M059J (cell line): ENCODE results near the gene GSK3A. TPM values are rescaled to one million over a fixed set of nuclear protein-coding genes. Genes with fewer than 3 reads are reported as not detected.
A peak's percentile ranks its signal among the peaks of the same experiment; 100 is the strongest.

Experiments used
- DNase-seq: peaks from one replicate; pipeline ENCODE4 v3.0.0-alpha.2; 2012; ENCODE audit warnings: low read depth
- total RNA-seq: library from RNA; depleted of rRNA; stranded (reverse); fragments of >200 nt; shearing (Covaris generic); gene quantifications from 2 replicates; pipeline ENCODE4 v1.2.3, GENCODE V29; 2014

The GSK3A gene
- total RNA-seq, 1 experiment from 2014 or later, result 32.7 TPM

GRCh38 chr19:42281146-42281826 lies 38.9 kb upstream of the GSK3A start:
- peak; percentile 61 for DNase-seq

GRCh38 chr19:42280815-42281145 lies 38.4 kb upstream of the GSK3A start:
- peak; percentile 55 for DNase-seq

- peak; percentile 89 for DNase-seq
Observed at GRCh38 chr19:42279902-42280814, 37.8 kb upstream of the GSK3A start.

- no peak for DNase-seq
Observed at GRCh38 chr19:42279155-42279901, 36.9 kb upstream of the GSK3A start.

- DNase-seq, result no peak
Observed at GRCh38 chr19:42278452-42279154, 36.2 kb upstream of the GSK3A start.

GRCh38 chr19:42277821-42278451 lies 35.5 kb upstream of the GSK3A start:
- peak; percentile 87 for DNase-seq

GRCh38 chr19:42276821-42277220 lies 34.4 kb upstream of the GSK3A start:
- DNase-seq, result peak; percentile 71

GRCh38 chr19:42276284-42276683 lies 33.9 kb upstream of the GSK3A start:
- no peak for DNase-seq

GRCh38 chr19:42275517-42275916 lies 33.1 kb upstream of the GSK3A start:
- DNase-seq, result no peak

- DNase-seq, result no peak
Observed at GRCh38 chr19:42275103-42275502, 32.7 kb upstream of the GSK3A start.

- DNase-seq, result no peak
Observed at GRCh38 chr19:42274065-42274682, 31.8 kb upstream of the GSK3A start.

- DNase-seq, result no peak
Observed at GRCh38 chr19:42273407-42274064, 31.1 kb upstream of the GSK3A start.

GRCh38 chr19:42272989-42273406 lies 30.6 kb upstream of the GSK3A start:
- DNase-seq, result no peak

GRCh38 chr19:42272535-42272897 lies 30.1 kb upstream of the GSK3A start:
- DNase-seq, result no peak

- DNase-seq, result no peak
Observed at GRCh38 chr19:42271861-42272534, 29.6 kb upstream of the GSK3A start.

- no peak for DNase-seq
Observed at GRCh38 chr19:42271045-42271419, 28.6 kb upstream of the GSK3A start.

- peak; percentile 83 for DNase-seq
Observed at GRCh38 chr19:42270346-42271044, 28.1 kb upstream of the GSK3A start.

GRCh38 chr19:42269478-42270345 lies 27.3 kb upstream of the GSK3A start:
- no peak for DNase-seq
